ENCODE results near the gene CTNNBIP1. TPM values are rescaled to one million over a fixed set of nuclear protein-coding genes. Genes with fewer than 3 reads are reported as not detected.
A peak's percentile ranks its signal among the peaks of the same experiment; 100 is the strongest.

The CTNNBIP1 gene
- total RNA-seq, 1 experiment from 2014 or later, result 14.6 TPM

DNA sequence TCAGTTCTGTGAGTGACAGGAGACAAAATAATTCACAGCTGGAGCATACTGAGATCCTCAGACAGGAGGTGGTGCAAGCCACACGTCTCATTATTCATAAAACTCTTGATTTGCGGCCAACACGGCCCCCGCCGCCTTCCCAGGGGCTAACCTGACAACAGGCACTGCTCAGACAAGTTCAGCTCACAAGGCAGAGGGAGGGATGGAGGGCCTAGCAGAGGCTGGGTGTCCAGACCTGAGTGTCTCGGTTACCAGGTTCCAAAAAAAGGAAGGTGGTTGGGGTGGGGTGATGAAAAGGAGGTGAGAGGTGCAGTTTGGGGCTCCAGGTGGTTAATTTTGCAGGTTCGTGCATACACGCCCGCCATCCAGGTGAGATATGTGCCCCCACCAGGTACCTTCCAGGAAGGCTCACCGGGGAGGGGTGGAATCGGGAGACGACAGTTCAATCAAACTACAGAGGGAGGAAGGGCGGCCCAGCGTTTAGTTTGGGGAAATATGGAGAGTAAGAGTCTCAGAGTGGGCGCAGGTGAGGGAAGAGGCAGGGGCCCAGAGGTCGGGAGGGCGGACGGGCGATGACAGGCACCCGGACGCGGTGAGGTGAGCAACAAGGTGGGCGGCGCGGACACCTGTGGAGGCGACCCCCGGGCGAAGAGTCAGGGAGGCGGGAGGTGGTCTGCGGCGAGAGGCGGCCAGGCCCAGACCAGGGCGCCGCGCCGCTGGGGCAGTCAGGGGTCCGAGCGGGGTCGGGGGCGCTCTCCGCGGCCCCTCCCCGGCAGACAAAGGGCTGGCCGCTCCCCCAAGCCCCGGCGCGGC is 629 bp downstream of the CTNNBIP1 start:
- ChIA-PET CTCF (no interaction called here), POLR2A (ENCODE audit: low non-redundant PET) (no interaction called here)
- peaks cover 7% of the 10 kb centered on the region for H3K4me1 ChIP-seq (ENCODE audit: insufficient read depth, low read length, poor library complexity, severe bottlenecking)
- H3K9me3 ChIP-seq (ENCODE audit: low read depth, low read length, poor library complexity, severe bottlenecking), result no peaks in the 10 kb centered on the region
- peak overlapping the region; percentile 90 for H3K4me3 ChIP-seq (ENCODE audit: low read depth, low read length, poor library complexity, severe bottlenecking)
- H3K36me3 ChIP-seq (ENCODE audit: insufficient read depth, low read length, poor library complexity, severe bottlenecking), result no peaks in the 10 kb centered on the region
- intact Hi-C loops (cut with micrococcal nuclease; ENCODE audit: unreplicated experiment), result no loop called here
- peak overlapping the region; percentile 7 for H3K27ac ChIP-seq (ENCODE audit: low read depth, low read length, poor library complexity, severe bottlenecking)
- BruUV-seq (replicated peaks), result no TSS peak
- TF ChIP-seq, protein P1, sequence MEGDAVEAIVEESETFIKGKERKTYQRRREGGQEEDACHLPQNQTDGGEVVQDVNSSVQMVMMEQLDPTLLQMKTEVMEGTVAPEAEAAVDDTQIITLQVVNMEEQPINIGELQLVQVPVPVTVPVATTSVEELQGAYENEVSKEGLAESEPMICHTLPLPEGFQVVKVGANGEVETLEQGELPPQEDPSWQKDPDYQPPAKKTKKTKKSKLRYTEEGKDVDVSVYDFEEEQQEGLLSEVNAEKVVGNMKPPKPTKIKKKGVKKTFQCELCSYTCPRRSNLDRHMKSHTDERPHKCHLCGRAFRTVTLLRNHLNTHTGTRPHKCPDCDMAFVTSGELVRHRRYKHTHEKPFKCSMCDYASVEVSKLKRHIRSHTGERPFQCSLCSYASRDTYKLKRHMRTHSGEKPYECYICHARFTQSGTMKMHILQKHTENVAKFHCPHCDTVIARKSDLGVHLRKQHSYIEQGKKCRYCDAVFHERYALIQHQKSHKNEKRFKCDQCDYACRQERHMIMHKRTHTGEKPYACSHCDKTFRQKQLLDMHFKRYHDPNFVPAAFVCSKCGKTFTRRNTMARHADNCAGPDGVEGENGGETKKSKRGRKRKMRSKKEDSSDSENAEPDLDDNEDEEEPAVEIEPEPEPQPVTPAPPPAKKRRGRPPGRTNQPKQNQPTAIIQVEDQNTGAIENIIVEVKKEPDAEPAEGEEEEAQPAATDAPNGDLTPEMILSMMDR (conservative IDR thresholded peaks at IDR 0.05; ENCODE audit: low read depth, low read length), result no peak
- no peak for TF ChIP-seq EZH2 (IDR thresholded peaks at IDR 0.05; ENCODE audit: borderline replicate concordance, low read depth, low read length, poor library complexity, severe bottlenecking)
- peak; percentile 30 for DNase-seq (ENCODE audit: low spot score)
- no peaks in the 10 kb centered on the region for H3K27me3 ChIP-seq (replicated peaks; ENCODE audit: insufficient read depth, low read depth, low read length, poor library complexity)

DNA sequence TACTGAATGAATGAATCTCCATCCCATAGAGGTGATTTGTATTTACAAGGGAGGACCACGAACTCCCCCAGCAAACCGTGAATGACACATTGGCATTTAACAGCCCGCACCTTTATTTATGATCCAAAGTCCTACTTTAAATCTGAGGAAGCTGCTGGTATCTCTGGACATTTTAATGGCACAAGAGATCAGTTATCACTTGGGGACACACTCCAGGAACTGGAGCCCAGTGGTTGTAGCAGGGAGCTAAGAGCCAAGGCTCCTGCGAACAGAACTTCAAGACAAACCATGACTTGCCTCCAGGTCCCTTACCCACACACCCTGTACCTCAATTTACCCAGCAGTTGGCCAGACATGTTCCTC is 1.2 kb downstream of the CTNNBIP1 start:
- Histone ChIP-seq H3K4me1 (ENCODE audit: insufficient read depth, low read length, poor library complexity, severe bottlenecking) (peaks cover 7% of the 10 kb centered on the region), H3K27me3 (replicated peaks; ENCODE audit: insufficient read depth, low read depth, low read length, poor library complexity) (no peaks in the 10 kb centered on the region), H3K36me3 (ENCODE audit: insufficient read depth, low read length, poor library complexity, severe bottlenecking) (no peaks in the 10 kb centered on the region), H3K27ac (ENCODE audit: low read depth, low read length, poor library complexity, severe bottlenecking) (no peak overlapping the region), H3K4me3 (ENCODE audit: low read depth, low read length, poor library complexity, severe bottlenecking) (peak overlapping the region; percentile 90), H3K9me3 (ENCODE audit: low read depth, low read length, poor library complexity, severe bottlenecking) (no peaks in the 10 kb centered on the region)
- BruUV-seq (replicated peaks), result TSS peak; percentile 50
- intact Hi-C loops (cut with micrococcal nuclease; ENCODE audit: unreplicated experiment), result no loop called here
- no peak for DNase-seq (ENCODE audit: low spot score)
- POLR2A ChIA-PET (ENCODE audit: low non-redundant PET), result no interaction called here
- no peak for TF ChIP-seq EZH2 (IDR thresholded peaks at IDR 0.05; ENCODE audit: borderline replicate concordance, low read depth, low read length, poor library complexity, severe bottlenecking)
- TF ChIP-seq, protein P1 (conservative IDR thresholded peaks at IDR 0.05; ENCODE audit: low read depth, low read length), result no peak
- CTCF ChIA-PET, result no interaction called here

DNA sequence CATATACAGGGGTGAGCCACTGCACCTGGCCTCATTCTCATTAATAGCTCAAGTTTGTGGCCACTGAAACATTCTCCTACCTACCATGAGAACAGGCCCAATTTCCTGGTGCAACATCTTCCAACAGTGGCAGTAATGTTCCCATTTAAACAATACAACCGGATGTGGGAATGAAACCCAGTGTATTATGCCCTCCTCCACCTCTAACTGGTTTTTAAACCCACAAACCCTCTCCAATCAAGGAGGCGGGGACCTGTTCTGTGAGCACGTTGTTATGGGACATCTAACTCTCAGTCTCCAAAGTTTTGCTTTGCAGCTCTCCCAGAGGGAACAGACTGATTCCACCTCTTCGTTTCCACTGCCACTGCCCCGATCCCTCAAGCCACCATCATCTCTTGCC is 2.6 kb downstream of the CTNNBIP1 start:
- no peak for DNase-seq (ENCODE audit: low spot score)
- no peaks in the 10 kb centered on the region for H3K27me3 ChIP-seq (replicated peaks; ENCODE audit: insufficient read depth, low read depth, low read length, poor library complexity)
- intact Hi-C loops (cut with micrococcal nuclease; ENCODE audit: unreplicated experiment), result no loop called here
- H3K4me3 ChIP-seq (ENCODE audit: low read depth, low read length, poor library complexity, severe bottlenecking), result no peak overlapping the region
- POLR2A ChIA-PET (ENCODE audit: low non-redundant PET), result no interaction called here
- TSS peak; percentile 18 for BruUV-seq (replicated peaks)
- H3K36me3 ChIP-seq (ENCODE audit: insufficient read depth, low read length, poor library complexity, severe bottlenecking), result no peaks in the 10 kb centered on the region
- no peaks in the 10 kb centered on the region for H3K9me3 ChIP-seq (ENCODE audit: low read depth, low read length, poor library complexity, severe bottlenecking)
- CTCF ChIA-PET, result no interaction called here
- TF ChIP-seq, protein P1 (conservative IDR thresholded peaks at IDR 0.05; ENCODE audit: low read depth, low read length), result no peak
- TF ChIP-seq EZH2 (IDR thresholded peaks at IDR 0.05; ENCODE audit: borderline replicate concordance, low read depth, low read length, poor library complexity, severe bottlenecking), result no peak
- peaks cover 7% of the 10 kb centered on the region for H3K4me1 ChIP-seq (ENCODE audit: insufficient read depth, low read length, poor library complexity, severe bottlenecking)
- H3K27ac ChIP-seq (ENCODE audit: low read depth, low read length, poor library complexity, severe bottlenecking), result no peak overlapping the region

Data from A673 (cell line).